GM23338 (cell line): Measurements from ENCODE around the gene MAPK11.

ENCODE experiments used
- CREB1 ChIP-seq: fragments of 250-450 bp; sonication (Bioruptor Pico); IDR thresholded peaks from 2 replicates; pipeline ENCODE4 v1.5.0; 2020; ENCODE audit warnings: low read depth, mild to moderate bottlenecking, moderate library complexity
- ETS1 ChIP-seq: IDR thresholded peaks from 2 replicates; pipeline ENCODE4 v1.6.1; 2016; ENCODE audit warnings: antibody characterized with exemption
- EZH2 ChIP-seq: fragments of 200-600 bp; sonication (generic); IDR thresholded peaks from one replicate; pipeline ENCODE4 v1.8.0; 2017; ENCODE audit warnings: antibody characterized with exemption, mild to moderate bottlenecking, low read depth; ENCODE audit not compliant: unreplicated experiment
- EZH2phosphoT487 ChIP-seq: fragments of 200-600 bp; sonication (generic); IDR thresholded peaks from one replicate; pipeline ENCODE4 v1.8.1; 2018; ENCODE audit warnings: antibody characterized with exemption; ENCODE audit not compliant: unreplicated experiment
- JUNB ChIP-seq: IDR thresholded peaks from one replicate; pipeline ENCODE4 v1.6.1; 2016; ENCODE audit warnings: antibody characterized with exemption; ENCODE audit not compliant: unreplicated experiment
- NANOG ChIP-seq: IDR thresholded peaks from 2 replicates; pipeline ENCODE4 v1.6.1; 2016; ENCODE audit warnings: antibody characterized with exemption, borderline replicate concordance
- POLR2AphosphoS5 ChIP-seq: IDR thresholded peaks from 2 replicates; pipeline ENCODE4 v1.6.1; 2016; ENCODE audit warnings: antibody characterized with exemption, low read depth
- STAT1 ChIP-seq: IDR thresholded peaks from one replicate; pipeline ENCODE4 v1.6.1; 2016; ENCODE audit warnings: antibody characterized with exemption; ENCODE audit not compliant: unreplicated experiment
- ZNF331 ChIP-seq: fragments of 250-450 bp; sonication (Bioruptor Pico); IDR thresholded peaks from 2 replicates; pipeline ENCODE4 v1.5.0; 2020; ENCODE audit warnings: low read depth, mild to moderate bottlenecking, moderate library complexity
- ZNF462 ChIP-seq: fragments of 250-450 bp; sonication (Bioruptor Pico); IDR thresholded peaks from 2 replicates; pipeline ENCODE4 v1.5.0; 2020; ENCODE audit warnings: mild to moderate bottlenecking, moderate library complexity
- TF ChIP-seq, protein P1 (sequence below), 2 experiments: fragments of 200-600 bp in 1 of 2; sonication (generic) in 1 of 2; conservative IDR thresholded peaks; 2 replicates each; pipeline versions ENCODE4 v1.5.1 to v1.6.1; 2016 to 2017; ENCODE audit warnings: antibody characterized with exemption in 2 of 2, low read depth in 2 of 2, mild to moderate bottlenecking in 2 of 2, moderate library complexity in 1 of 2
- TF ChIP-seq, protein P2 (sequence below): IDR thresholded peaks from one replicate; pipeline ENCODE4 v1.6.1; 2018; ENCODE audit warnings: antibody characterized with exemption; ENCODE audit not compliant: unreplicated experiment

GRCh38 chr22:50228366-50228765 is 41.8 kb downstream of the MAPK11 start:
- TF ChIP-seq, protein P1, sequence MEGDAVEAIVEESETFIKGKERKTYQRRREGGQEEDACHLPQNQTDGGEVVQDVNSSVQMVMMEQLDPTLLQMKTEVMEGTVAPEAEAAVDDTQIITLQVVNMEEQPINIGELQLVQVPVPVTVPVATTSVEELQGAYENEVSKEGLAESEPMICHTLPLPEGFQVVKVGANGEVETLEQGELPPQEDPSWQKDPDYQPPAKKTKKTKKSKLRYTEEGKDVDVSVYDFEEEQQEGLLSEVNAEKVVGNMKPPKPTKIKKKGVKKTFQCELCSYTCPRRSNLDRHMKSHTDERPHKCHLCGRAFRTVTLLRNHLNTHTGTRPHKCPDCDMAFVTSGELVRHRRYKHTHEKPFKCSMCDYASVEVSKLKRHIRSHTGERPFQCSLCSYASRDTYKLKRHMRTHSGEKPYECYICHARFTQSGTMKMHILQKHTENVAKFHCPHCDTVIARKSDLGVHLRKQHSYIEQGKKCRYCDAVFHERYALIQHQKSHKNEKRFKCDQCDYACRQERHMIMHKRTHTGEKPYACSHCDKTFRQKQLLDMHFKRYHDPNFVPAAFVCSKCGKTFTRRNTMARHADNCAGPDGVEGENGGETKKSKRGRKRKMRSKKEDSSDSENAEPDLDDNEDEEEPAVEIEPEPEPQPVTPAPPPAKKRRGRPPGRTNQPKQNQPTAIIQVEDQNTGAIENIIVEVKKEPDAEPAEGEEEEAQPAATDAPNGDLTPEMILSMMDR (conservative IDR thresholded peaks at IDR 0.05; ENCODE audit: low read depth in 2 of 2), result no peak
- TF ChIP-seq POLR2AphosphoS5 (no peak), EZH2 (no peak), EZH2phosphoT487 (no peak), CREB1 (no peak), ZNF331 (CRISPR knock-in tag) (no peak), ZNF462 (no peak), JUNB (no peak), ETS1 (no peak), NANOG (no peak), STAT1 (no peak)
- TF ChIP-seq, protein P2, sequence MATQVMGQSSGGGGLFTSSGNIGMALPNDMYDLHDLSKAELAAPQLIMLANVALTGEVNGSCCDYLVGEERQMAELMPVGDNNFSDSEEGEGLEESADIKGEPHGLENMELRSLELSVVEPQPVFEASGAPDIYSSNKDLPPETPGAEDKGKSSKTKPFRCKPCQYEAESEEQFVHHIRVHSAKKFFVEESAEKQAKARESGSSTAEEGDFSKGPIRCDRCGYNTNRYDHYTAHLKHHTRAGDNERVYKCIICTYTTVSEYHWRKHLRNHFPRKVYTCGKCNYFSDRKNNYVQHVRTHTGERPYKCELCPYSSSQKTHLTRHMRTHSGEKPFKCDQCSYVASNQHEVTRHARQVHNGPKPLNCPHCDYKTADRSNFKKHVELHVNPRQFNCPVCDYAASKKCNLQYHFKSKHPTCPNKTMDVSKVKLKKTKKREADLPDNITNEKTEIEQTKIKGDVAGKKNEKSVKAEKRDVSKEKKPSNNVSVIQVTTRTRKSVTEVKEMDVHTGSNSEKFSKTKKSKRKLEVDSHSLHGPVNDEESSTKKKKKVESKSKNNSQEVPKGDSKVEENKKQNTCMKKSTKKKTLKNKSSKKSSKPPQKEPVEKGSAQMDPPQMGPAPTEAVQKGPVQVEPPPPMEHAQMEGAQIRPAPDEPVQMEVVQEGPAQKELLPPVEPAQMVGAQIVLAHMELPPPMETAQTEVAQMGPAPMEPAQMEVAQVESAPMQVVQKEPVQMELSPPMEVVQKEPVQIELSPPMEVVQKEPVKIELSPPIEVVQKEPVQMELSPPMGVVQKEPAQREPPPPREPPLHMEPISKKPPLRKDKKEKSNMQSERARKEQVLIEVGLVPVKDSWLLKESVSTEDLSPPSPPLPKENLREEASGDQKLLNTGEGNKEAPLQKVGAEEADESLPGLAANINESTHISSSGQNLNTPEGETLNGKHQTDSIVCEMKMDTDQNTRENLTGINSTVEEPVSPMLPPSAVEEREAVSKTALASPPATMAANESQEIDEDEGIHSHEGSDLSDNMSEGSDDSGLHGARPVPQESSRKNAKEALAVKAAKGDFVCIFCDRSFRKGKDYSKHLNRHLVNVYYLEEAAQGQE, result no peak
